Stimulated activated CD4-positive, alpha-beta T cell treated with anti-CD3 and anti-CD28 coated beads, Interleukin-4, amount 100 ng/mL, for 1 hour (primary cell): Measurements from ENCODE around the gene FBXO31.
"Not testable (repeated sequence)": the region's sequence is repeated elsewhere in the genome, so short reads cannot be mapped to it uniquely, and the experiment has no call there.

ENCODE experiments used
- DNase-seq: peaks from one replicate; pipeline ENCODE4 v3.0.0-alpha.2; 2020

FBXO31 gene

GRCh38 chr16:87411375-87412271 is 28.0 kb upstream of the FBXO31 start:
- no peak for DNase-seq

- no peak for DNase-seq
Observed at GRCh38 chr16:87410968-87411367, 27.4 kb upstream of the FBXO31 start.

GRCh38 chr16:87410530-87410929 is 27.0 kb upstream of the FBXO31 start:
- DNase-seq: no peak

- no peak for DNase-seq
Observed at GRCh38 chr16:87409781-87410180, 26.2 kb upstream of the FBXO31 start.

GRCh38 chr16:87409153-87409552 is 25.6 kb upstream of the FBXO31 start:
- no peak for DNase-seq

DNA sequence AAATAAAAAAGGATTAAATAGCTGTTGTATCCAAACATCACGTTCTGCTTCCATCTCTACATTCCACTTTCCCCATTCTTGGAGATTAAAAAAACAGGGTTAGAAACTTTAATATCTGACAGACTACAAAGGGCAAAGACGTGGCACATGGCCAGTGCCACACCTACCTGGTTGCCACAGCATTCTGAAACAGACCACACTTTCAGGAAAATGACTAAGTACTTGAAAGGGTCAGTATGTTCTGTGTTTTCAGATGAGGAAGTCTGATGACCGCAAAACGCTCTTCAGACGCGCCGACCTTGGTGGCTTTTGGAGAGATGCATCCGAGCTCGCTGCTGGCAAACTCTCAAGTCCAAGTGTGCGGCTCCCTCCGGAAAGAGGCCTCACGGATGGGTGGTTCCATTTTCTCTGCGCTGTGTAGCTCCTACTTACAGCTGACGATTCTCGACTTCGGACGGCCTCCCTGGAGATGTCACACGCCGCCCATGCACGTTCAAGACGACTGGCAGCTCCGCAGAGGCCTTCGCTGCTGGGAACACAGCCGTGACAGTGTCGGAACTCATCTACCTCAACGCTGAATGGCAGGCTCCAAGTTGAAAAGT is 24.0 kb upstream of the FBXO31 start:
- no peak for DNase-seq

DNA sequence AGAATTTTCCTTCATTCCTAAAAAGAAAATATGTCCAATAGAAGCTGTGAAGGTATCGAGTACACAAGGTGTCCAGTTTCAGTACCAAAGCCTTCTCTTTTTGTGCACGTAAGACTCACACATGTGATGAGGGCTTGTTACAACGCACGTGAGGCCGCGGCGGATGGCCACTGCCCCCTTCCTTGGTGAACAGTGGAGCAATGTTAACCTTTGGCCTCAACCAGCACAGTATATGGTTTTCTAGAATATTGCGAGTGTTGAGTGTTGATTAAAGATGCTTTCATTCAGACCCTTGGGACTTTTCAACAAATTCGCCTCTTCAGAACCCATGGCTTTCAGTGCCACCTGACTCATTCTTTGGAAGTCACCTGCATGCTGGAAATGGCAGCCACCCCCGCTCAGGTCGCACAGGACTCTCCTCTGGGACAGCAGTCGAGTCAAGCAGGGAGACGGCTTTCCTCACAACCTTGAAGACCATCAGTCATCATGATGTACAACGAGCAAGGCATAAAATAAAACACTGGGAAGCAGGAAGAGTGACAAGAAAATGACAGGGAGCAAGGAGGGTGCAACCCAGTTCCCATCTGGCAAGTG is 23.0 kb upstream of the FBXO31 start:
- no peak for DNase-seq

DNA sequence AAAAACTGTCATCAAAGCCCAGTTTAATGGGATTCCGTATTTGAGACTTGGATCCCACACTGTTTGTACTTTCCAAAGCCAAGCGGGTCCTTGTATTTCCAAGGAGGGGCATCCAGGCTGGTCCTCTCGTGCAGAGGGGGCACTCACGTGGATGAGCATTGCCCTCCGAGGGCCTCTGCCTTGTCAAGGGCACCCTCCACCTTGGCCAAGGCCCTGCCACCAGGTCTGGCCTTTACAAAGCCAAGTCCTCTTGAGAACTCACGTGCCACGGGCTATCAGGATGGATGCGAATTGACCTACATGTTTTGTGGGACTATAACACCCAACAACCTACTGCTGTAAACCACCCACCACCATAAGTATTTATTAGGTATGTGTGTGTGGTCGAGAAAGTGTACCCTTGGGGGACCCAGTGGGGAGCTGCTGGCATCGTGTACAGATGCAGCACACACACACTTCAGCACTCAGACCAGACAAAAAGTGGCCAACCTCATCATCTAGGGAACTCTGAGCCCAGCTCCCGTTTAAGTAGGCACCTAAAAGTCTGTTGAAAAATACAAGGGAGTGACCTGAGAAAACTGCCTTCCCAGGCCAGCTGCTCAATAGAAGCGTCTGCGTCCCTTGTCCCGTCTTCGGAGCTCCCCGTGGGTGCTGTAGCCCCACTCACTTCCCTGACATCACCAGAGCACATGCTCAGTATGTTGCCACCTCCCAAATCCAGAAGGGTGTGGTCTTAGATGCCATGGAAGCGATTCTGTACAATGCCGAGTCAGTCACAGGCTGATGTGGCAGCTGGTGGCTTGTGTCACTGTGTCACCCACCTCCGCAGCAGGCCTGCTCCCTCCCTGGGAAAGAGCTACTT is 21.4 kb upstream of the FBXO31 start:
- DNase-seq: no peak

DNA sequence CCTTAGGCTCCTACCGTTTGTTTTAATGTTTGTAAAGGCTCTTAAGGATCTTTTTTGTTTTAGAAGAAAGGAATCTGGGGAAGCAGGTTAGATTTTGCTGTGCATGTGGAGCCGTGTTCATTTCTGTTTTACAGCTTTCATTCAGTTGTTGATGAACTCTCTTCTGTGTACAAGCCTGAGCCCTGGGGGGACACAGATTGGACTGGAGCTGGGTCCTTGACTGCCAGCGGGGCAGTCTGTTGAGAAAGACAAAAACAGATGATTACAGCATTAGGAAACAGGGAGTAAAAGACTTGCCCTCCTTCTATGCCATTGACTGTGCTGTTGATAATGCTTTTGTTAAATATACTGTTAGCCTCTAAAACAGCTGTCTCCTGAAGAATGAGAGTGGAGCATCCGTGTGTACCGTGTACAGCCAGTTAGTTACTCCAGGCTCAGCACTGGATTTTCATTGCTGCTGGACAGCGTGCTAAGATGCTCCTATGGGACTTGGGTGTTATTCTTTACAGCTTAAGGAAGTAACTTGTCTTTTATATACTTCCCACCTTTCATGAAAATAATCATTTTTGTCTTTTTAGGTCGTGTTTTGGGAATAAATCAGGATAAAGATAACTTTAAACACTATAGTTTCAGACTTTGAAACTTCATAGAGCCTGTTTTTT is 11.7 kb upstream of the FBXO31 start:
- no peak for DNase-seq

DNA sequence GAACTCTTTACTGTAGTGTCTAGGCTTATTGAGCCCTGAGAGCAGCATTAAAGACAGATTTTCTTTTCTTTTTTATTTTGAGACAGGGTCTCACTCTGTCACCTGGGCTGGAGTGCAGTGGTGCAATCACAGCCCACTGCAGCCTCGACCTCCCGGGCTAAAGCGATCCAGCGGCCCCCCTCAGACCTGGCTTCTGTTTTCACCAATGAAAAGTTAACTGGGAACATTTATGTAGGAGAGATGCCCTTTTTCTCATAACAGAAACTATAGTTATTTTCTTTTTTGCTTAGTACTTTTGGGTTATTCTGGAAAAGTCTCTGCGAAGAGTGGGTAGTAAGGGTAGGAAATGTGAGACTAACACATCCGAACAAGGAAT is 10.1 kb upstream of the FBXO31 start:
- no peak for DNase-seq

DNA sequence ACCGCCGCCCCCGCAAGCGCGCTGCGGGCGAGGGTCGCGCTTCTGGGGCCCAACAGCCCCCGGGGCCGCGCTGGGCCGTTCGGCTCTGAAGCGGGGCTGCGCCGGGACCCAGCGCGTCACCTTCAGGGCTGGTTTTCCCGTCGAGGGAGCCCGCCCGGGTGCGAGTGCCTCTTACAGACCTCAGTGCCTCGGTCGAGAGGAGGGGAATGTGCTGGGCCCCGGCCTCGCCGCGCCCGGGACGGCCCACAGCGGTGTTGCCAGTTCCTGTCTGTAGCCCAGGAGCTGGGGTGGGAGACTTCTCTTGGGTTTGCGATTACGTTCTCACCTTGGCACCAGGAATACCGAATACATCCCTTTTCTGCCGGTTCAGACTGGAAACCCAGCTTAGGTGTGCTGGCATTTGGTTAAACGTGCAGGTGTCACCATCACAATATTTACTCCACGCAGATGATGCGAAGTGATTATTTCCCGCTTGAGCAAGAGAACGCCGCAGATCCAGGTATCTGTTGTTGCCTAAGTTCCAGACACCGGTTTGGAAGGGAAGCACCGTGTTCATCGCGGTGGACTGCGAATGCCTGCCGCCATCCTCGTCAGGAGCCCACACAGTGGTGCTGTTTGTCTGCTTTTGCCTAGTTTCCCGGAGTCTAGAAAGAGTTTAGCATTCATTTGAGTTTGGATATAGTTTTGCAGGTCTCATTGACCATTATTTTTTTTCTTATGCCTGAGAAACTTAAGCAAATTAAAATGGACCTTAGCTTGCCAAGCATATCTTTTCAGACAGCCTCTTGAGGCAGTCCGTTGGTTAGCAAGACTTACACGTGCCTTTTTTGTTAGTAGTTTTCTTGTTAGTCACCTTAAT is 9.5 kb upstream of the FBXO31 start:
- DNase-seq: peak; percentile 43

DNA sequence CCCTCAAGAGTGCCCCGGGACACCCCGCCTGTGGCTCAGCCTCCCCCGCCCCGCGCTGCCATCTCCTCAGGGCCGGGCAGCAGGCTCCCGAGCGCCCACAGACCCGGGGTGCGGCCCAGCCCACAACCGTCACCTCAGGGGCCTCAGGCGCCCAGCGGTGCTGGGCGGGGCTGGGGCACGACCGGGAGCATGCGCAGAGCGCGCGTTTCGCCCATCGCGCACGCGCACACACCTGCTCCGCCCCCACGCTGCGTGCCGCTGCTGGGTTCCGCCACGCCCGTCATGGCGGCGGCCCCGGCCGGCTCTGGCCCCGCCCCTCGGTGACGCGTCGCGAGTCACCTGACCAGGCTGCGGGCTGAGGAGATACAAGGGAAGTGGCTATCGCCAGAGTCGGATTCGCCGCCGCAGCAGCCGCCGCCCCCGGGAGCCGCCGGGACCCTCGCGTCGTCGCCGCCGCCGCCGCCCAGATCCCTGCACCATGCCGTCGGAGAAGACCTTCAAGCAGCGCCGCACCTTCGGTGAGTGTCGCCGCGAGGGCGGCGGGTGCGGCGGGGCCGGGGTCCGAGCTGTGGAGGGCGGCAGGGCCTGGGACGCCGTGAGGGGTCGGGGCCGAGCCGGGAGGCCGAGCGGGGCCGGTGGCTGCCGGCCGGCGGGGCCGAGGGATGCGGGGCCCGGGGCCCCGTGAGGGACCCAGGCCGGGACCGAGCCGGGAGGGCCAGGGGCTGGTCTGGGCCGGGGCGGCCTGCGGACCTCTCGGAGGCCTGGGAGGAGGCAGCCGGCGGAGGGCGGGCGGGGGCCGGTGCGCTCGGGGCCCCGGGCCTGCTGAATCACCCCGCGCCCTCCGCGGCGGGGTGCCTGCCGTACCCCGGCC is 8.6 kb upstream of the FBXO31 start, which contains the start of gene MAP1LC3B:
MAP1LC3B (plus strand) TSS at position 387 of the 871 bp plus-strand sequence; CDS start at position 479, 92 bp downstream.
- DNase-seq: peak; percentile 97

GRCh38 chr16:87391324-87391949 is 7.9 kb upstream of the FBXO31 start:
- no peak for DNase-seq

DNA sequence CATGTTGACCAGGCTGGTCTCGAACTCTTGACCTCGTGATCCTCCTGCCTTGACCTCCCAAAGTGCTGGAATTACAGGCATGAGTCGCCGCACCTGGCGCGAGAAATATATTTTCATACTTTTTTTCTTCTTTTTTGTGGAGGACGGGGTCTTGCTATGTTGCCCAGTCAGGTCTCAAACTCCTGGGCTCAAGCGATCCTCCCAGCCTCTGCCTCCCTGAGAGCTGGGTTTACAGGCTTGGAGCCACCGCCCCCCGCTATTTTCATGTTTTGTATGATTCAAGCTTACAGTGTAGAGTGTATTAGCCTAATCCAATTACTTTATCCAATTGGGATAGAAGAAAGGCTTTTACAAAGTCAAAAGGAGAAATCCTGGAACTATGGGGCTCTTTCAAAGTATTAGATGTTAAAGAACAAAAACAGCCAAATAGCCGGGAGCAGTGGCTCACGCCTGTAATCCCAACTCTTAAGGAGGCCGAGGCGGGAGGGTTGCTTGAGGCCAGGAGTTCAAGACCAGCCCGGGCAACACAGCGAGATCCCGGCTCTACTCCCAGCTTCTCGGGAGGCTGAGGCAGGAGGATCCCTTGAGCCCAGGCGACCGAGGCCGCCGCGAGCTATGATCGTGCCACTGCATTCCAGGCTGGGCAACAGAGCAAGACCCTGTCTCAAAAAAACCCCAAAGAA is 7.2 kb upstream of the FBXO31 start:
- DNase-seq: no peak

- not testable (repeated sequence) for DNase-seq
Observed at GRCh38 chr16:87389914-87390313, 6.3 kb upstream of the FBXO31 start.

GRCh38 chr16:87389245-87389644 is 5.7 kb upstream of the FBXO31 start:
- DNase-seq: no peak

GRCh38 chr16:87388818-87389134 is 5.2 kb upstream of the FBXO31 start:
- no peak for DNase-seq

DNA sequence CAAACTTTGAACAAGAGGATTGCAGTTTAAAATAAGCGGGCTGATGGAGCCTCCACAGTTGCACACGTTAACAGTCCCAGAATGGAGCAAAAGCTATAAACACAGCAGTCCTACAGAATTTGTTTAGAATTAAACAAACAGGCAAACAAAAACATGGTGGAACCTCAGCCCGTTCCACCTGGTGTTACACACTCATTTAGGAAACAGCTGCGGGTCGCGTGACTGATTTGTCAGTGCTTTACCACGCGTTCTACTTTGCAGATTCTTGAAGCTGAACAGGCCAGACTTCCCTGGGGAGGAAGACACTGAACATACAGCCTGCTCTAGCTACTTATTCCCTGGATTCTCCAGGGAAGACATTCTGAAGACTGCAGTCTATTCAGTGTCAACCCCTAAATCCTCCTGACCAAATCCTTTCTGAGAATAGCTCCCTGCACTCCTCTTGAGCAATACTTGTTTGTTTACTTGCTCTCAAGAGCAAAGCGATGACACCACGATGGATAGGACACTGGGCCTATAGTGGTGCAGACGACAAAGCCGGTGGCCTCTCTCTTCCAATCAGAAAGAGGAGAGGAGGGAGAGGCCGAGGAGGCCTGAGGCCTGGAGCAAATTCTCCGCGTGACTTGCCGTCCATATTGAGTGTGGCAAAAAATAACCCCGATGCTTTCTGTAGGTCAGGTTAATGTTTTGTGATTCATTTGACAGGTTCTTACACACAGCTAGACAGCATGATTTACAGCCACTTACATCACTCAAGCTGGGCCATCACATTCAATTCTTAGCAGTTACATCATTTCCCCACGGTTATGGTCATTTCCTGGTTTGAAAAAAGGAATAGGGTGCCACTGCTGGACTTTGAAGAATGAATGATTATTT is 4.6 kb upstream of the FBXO31 start:
- DNase-seq: peak; percentile 76

- not testable (repeated sequence) for DNase-seq
Observed at GRCh38 chr16:87384875-87385167, 1.2 kb upstream of the FBXO31 start.
